ENCODE results near the gene NOTO. TPM values are rescaled to one million over a fixed set of nuclear protein-coding genes. Genes with fewer than 3 reads are reported as not detected.
"Not testable (repeated sequence)": the region's sequence is repeated elsewhere in the genome, so short reads cannot be mapped to it uniquely, and the experiment has no call there.

NOTO gene
- total RNA-seq, 2 donors from 2014 or later, result not detected

- peak overlapping the region; percentile 39 to 93 for H3K4me3 Mint-ChIP-seq
- ATAC-seq (replicated peaks in 1 of 2) (peak; percentile 43 to 50), DNase-seq (peak; percentile 85 to 88)
- H3K9me3 Mint-ChIP-seq, result no peaks in the 10 kb centered on the region
- H3K27me3 Mint-ChIP-seq (ENCODE audit: low read depth), result peaks cover 55% of the 10 kb centered on the region
- no peak overlapping the region for H3K27ac Mint-ChIP-seq
- no peaks in the 10 kb centered on the region for H3K36me3 Mint-ChIP-seq (ENCODE audit: insufficient read depth in 2 of 2)
- peaks cover 38% of the 10 kb centered on the region for H3K4me1 Mint-ChIP-seq (ENCODE audit: low read depth)
These were observed 26.6 kb upstream of the NOTO start for GRCh38 chr2:73175663-73176204.

- peak in 1 of 2 donors; percentile 1 for ATAC-seq (replicated peaks in 1 of 2)
These were observed 26.0 kb upstream of the NOTO start for GRCh38 chr2:73176205-73176880.

GRCh38 chr2:73176881-73177644 is 25.3 kb upstream of the NOTO start:
- Mint-ChIP-seq H3K27me3 (ENCODE audit: low read depth) (peaks cover 58% of the 10 kb centered on the region), H3K4me3 (peak overlapping the region; percentile 81 to 93), H3K9me3 (no peaks in the 10 kb centered on the region), H3K27ac (no peak overlapping the region), H3K36me3 (ENCODE audit: insufficient read depth in 2 of 2) (no peaks in the 10 kb centered on the region), H3K4me1 (ENCODE audit: low read depth) (peaks cover 38% of the 10 kb centered on the region)
- DNase-seq (peak; percentile 92 to 94), ATAC-seq (replicated peaks in 1 of 2) (peak; percentile 69 to 76)

More at GRCh38 chr2:73176205-73176880, 26.0 kb upstream of the NOTO start:
- Mint-ChIP-seq H3K36me3 (ENCODE audit: insufficient read depth in 2 of 2) (no peaks in the 10 kb centered on the region), H3K9me3 (no peaks in the 10 kb centered on the region), H3K4me3 (peak overlapping the region; percentile 81 to 93), H3K27ac (peak overlapping the region; percentile 12), H3K27me3 (ENCODE audit: low read depth) (peaks cover 58% of the 10 kb centered on the region), H3K4me1 (ENCODE audit: low read depth) (peaks cover 38% of the 10 kb centered on the region)
- DNase-seq, result peak in 1 of 2 donors; percentile 21

GRCh38 chr2:73177645-73178255 is 24.6 kb upstream of the NOTO start:
- Mint-ChIP-seq H3K9me3 (no peaks in the 10 kb centered on the region), H3K27me3 (ENCODE audit: low read depth) (peaks cover 63% of the 10 kb centered on the region), H3K27ac (no peak overlapping the region), H3K36me3 (ENCODE audit: insufficient read depth in 2 of 2) (no peaks in the 10 kb centered on the region), H3K4me3 (peak overlapping the region; percentile 81 to 93), H3K4me1 (ENCODE audit: low read depth) (peaks cover 33% of the 10 kb centered on the region)
- ATAC-seq (replicated peaks in 1 of 2) (peak in 1 of 2 donors; percentile 5), DNase-seq (no peak)

GRCh38 chr2:73185965-73186364 is 16.4 kb upstream of the NOTO start:
- ATAC-seq (replicated peaks in 1 of 2), result no peak

GRCh38 chr2:73187549-73187948 is 14.8 kb upstream of the NOTO start:
- Mint-ChIP-seq H3K4me3 (no peak overlapping the region), H3K27ac (no peak overlapping the region), H3K4me1 (ENCODE audit: low read depth) (no peaks in the 10 kb centered on the region), H3K27me3 (ENCODE audit: low read depth) (peaks cover 38% of the 10 kb centered on the region), H3K9me3 (peaks cover 0 to 3% of the 10 kb centered on the region in 2 donors), H3K36me3 (ENCODE audit: insufficient read depth in 2 of 2) (no peaks in the 10 kb centered on the region)
- ATAC-seq (replicated peaks in 1 of 2) (no peak), DNase-seq (no peak)

More at GRCh38 chr2:73185965-73186364, 16.4 kb upstream of the NOTO start:
- H3K27me3 Mint-ChIP-seq (ENCODE audit: low read depth), result peaks cover 42% of the 10 kb centered on the region
- no peak overlapping the region for H3K27ac Mint-ChIP-seq
- H3K9me3 Mint-ChIP-seq, result peaks cover 0 to 3% of the 10 kb centered on the region in 2 donors
- no peaks in the 10 kb centered on the region for H3K36me3 Mint-ChIP-seq (ENCODE audit: insufficient read depth in 2 of 2)
- no peak for DNase-seq
- no peak overlapping the region for H3K4me3 Mint-ChIP-seq
- H3K4me1 Mint-ChIP-seq (ENCODE audit: low read depth), result no peaks in the 10 kb centered on the region

GRCh38 chr2:73197579-73197978 is 4.8 kb upstream of the NOTO start:
- DNase-seq (no peak), ATAC-seq (replicated peaks in 1 of 2) (no peak)
- Mint-ChIP-seq H3K27me3 (ENCODE audit: low read depth) (peaks cover 22% of the 10 kb centered on the region), H3K9me3 (no peaks in the 10 kb centered on the region), H3K27ac (no peak overlapping the region), H3K36me3 (ENCODE audit: insufficient read depth in 2 of 2) (peaks cover 0 to 2% of the 10 kb centered on the region in 2 donors), H3K4me3 (no peak overlapping the region), H3K4me1 (ENCODE audit: low read depth) (peaks cover 6% of the 10 kb centered on the region)

- not testable (repeated sequence) for H3K4me3 Mint-ChIP-seq; H3K9me3 Mint-ChIP-seq; DNase-seq; H3K36me3 Mint-ChIP-seq (ENCODE audit: insufficient read depth in 2 of 2); H3K4me1 Mint-ChIP-seq (ENCODE audit: low read depth); H3K27ac Mint-ChIP-seq; ATAC-seq (replicated peaks in 1 of 2)
- H3K27me3 Mint-ChIP-seq (ENCODE audit: low read depth), result peaks cover 34% of the 10 kb centered on the region
These were observed 2.1 kb upstream of the NOTO start for GRCh38 chr2:73200281-73200680.

GRCh38 chr2:73203055-73203681 is 794 bp downstream of the NOTO start:
- H3K36me3 Mint-ChIP-seq (ENCODE audit: insufficient read depth in 2 of 2), result peaks cover 0 to 2% of the 10 kb centered on the region in 2 donors
- H3K27ac Mint-ChIP-seq, result no peak overlapping the region
- ATAC-seq (replicated peaks in 1 of 2), result peak; percentile 53 to 69
- H3K27me3 Mint-ChIP-seq (ENCODE audit: low read depth), result peaks cover 50% of the 10 kb centered on the region
- H3K4me3 Mint-ChIP-seq, result peak overlapping the region; percentile 70
- no peaks in the 10 kb centered on the region for H3K9me3 Mint-ChIP-seq
- H3K4me1 Mint-ChIP-seq (ENCODE audit: low read depth), result peaks cover 6% of the 10 kb centered on the region
- no peak for DNase-seq

GRCh38 chr2:73205611-73206010 is 3.2 kb downstream of the NOTO start:
- DNase-seq, result no peak
- Mint-ChIP-seq H3K4me1 (ENCODE audit: low read depth) (peaks cover under 1% of the 10 kb centered on the region), H3K9me3 (no peaks in the 10 kb centered on the region), H3K27ac (no peak overlapping the region), H3K27me3 (ENCODE audit: low read depth) (peaks cover 38% of the 10 kb centered on the region), H3K4me3 (no peak overlapping the region), H3K36me3 (ENCODE audit: insufficient read depth in 2 of 2) (peaks cover 0 to 2% of the 10 kb centered on the region in 2 donors)
- ATAC-seq (replicated peaks in 1 of 2), result no peak

- H3K9me3 Mint-ChIP-seq, result no peaks in the 10 kb centered on the region
- peaks cover 6% of the 10 kb centered on the region for H3K4me1 Mint-ChIP-seq (ENCODE audit: low read depth)
- peaks cover 28% of the 10 kb centered on the region for H3K27me3 Mint-ChIP-seq (ENCODE audit: low read depth)
- no peak overlapping the region for H3K27ac Mint-ChIP-seq
- DNase-seq (no peak), ATAC-seq (replicated peaks in 1 of 2) (no peak)
- H3K36me3 Mint-ChIP-seq (ENCODE audit: insufficient read depth in 2 of 2), result no peaks in the 10 kb centered on the region
- no peak overlapping the region for H3K4me3 Mint-ChIP-seq
These were observed 5.9 kb downstream of the NOTO start for GRCh38 chr2:73208258-73208657.

- Mint-ChIP-seq H3K27me3 (ENCODE audit: low read depth) (peaks cover 18% of the 10 kb centered on the region), H3K4me1 (ENCODE audit: low read depth) (peaks cover 20% of the 10 kb centered on the region), H3K36me3 (ENCODE audit: insufficient read depth in 2 of 2) (peaks cover 0 to 2% of the 10 kb centered on the region in 2 donors), H3K27ac (no peak overlapping the region), H3K9me3 (no peaks in the 10 kb centered on the region), H3K4me3 (no peak overlapping the region)
- no peak for DNase-seq
- no peak for ATAC-seq (replicated peaks in 1 of 2)
These were observed 7.6 kb downstream of the NOTO start for GRCh38 chr2:73210019-73210418.
